Measurements from ENCODE around the gene TCN2.

DNA sequence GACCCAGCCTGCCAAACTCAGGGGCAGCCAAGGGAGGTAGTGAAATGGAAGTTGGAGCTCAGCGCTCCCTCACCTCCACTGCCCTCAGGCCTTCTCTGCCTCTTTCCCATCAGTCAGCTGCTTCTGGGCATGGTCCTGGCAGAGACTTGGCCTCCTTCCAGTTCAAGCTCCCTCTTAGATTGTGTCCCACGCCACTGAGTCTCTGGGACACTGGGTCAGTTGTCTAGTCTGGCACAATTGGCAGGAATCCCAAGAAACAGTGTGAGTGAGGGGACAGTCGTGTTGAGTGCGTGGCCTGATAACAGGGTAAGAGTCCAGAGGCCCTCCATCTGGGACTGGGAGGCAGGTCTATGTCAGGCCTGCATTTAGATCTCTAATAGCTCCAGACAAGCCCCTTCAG, 21.5 kb downstream of the TCN2 start:
- TF ChIP-seq, protein P1, sequence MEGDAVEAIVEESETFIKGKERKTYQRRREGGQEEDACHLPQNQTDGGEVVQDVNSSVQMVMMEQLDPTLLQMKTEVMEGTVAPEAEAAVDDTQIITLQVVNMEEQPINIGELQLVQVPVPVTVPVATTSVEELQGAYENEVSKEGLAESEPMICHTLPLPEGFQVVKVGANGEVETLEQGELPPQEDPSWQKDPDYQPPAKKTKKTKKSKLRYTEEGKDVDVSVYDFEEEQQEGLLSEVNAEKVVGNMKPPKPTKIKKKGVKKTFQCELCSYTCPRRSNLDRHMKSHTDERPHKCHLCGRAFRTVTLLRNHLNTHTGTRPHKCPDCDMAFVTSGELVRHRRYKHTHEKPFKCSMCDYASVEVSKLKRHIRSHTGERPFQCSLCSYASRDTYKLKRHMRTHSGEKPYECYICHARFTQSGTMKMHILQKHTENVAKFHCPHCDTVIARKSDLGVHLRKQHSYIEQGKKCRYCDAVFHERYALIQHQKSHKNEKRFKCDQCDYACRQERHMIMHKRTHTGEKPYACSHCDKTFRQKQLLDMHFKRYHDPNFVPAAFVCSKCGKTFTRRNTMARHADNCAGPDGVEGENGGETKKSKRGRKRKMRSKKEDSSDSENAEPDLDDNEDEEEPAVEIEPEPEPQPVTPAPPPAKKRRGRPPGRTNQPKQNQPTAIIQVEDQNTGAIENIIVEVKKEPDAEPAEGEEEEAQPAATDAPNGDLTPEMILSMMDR (IDR thresholded peaks at IDR 0.05; ENCODE audit: insufficient read depth, low read depth, low read length) = no peak
- no peak for TF ChIP-seq EZH2 (IDR thresholded peaks at IDR 0.05; ENCODE audit: insufficient read depth, low read length)
